ENCODE data around the gene SUPT3H.

DNA sequence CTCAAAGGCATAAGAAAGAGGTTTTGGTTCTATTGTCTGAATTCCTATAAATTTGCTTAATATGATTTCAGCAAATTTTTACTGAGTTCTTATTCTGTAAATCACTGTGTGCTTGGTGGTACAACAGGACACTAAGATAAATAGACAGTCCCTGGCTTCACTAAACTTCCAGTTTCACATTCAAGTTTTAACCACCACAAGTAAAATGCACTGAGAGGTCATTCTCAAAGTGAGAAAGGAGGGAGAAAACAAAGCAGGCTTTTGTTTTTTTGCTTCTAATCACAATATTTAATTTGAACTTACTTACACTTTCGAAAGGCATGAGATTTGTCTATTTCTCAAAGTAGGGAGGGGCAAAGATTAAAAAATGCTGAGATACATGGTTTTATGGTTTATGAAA, 544.5 kb downstream of the SUPT3H start:
- TF ChIP-seq ZNF274 (IDR thresholded peaks at IDR 0.05; ENCODE audit: low read depth, low read length) (no peak), YY1 (IDR thresholded peaks at IDR 0.05; ENCODE audit: insufficient read depth, insufficient read length) (no peak)
